GM12892 (cell line): ENCODE results near the gene EMX1. TPM values are rescaled to one million over a fixed set of nuclear protein-coding genes. Genes with fewer than 3 reads are reported as not detected.

Experiments used
- DNase-seq: peaks from one replicate; pipeline ENCODE4 v3.0.0; 2011; ENCODE audit not compliant: insufficient read length
- FAIRE-seq: peaks from 2 replicates; lab custom pipeline; 2011; peaks lifted over from hg19 to GRCh38; lab: Jason Lieb, UNC
- POLR2A ChIP-seq: IDR thresholded peaks from 2 replicates; pipeline ENCODE4 v1.6.1; 2011; ENCODE audit warnings: low read depth, low read length, control low read depth
- POLR2AphosphoS5 ChIP-seq: IDR thresholded peaks from 2 replicates; pipeline ENCODE4 v1.6.1; 2011; ENCODE audit warnings: low read depth, low read length, control low read depth
- TAF1 ChIP-seq: IDR thresholded peaks from 2 replicates; pipeline ENCODE4 v1.6.1; 2011; ENCODE audit warnings: low read depth, mild to moderate bottlenecking, control low read depth, low read length, borderline replicate concordance
- polyA plus RNA-seq: library from polyadenylated mRNA; unstranded; fragments of >200 nt; gene quantifications from one replicate; pipeline ENCODE4 v1.2.1, GENCODE V29; 2012; ENCODE audit warnings: missing spikeins, inconsistent platforms; ENCODE audit not compliant: missing spikeins

The EMX1 gene
- polyA plus RNA-seq, result 0.66 TPM

DNA sequence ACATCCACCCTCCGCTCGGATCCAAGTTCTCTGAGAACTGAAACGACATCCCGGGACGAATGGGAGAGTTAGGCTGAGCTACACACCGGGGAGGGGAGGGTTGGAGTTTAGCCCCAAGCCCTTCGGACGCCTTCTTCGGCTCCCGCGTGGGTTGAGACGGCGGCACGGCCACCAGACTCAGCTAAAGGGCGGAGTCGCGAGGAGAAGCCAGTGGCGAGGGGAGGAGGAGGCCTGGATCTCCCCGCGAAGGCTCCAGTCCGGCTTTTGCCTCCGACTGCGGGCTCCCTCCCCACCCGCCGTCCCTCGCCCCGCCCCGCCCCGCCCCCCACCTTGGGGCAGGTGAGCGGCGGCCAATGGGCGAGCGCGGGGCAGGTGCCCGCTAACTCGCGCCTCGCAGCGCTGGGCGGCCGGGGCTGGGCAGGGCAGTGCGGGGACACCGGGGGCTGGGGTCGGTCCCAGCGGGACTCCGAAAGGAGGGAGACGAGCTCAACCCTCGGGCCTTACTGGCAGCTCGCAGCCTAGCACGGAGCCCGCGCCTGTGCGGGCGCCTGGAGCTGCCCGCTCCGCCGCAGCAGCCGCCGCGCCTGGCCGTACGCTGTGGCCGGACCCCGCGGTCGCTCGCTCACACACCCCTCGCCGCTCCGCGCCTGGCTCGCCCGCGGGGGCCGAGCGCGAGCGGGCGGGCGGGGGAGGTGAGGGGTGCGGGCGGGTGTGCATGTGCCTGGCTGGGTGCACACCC is at the start of gene EMX1:
EMX1 (plus strand) TSS at position 382 of the 739 bp plus-strand sequence; CDS start at position 716, 334 bp downstream.
- DNase-seq (peak; percentile 75), FAIRE-seq (peak; percentile 27)
- TF ChIP-seq TAF1, result no peak
- TF ChIP-seq POLR2AphosphoS5, result no peak
- no peak for TF ChIP-seq POLR2A

- DNase-seq, result no peak
- no peak for FAIRE-seq
- no peak for TF ChIP-seq TAF1
- no peak for TF ChIP-seq POLR2A
- TF ChIP-seq POLR2AphosphoS5, result no peak
Measured at GRCh38 chr2:72871060-72871459, 46.3 kb upstream of the EMX1 start.

DNA sequence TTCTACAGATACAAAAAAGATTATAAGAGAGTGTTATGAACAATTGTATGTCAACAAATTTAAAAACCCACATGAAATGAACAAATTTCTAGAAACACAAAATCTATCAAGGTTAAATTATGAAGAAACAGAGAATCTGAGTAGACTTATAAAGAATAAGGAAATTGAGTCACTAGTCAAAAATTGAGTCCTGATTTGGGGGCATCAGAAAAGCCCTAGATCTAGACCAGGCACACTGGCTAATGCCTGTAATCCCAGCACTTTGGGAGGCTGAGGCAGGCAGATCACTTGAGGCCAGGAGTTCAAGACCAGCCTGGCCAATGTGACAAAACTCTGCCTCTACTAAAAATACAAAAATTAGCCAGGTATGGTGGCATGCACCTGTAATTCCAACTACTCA is 45.4 kb upstream of the EMX1 start:
- FAIRE-seq, result no peak
- no peak for DNase-seq

GRCh38 chr2:72883356-72883962 is 33.9 kb upstream of the EMX1 start:
- DNase-seq, result no peak
- FAIRE-seq, result no peak
- TF ChIP-seq TAF1, result no peak
- TF ChIP-seq POLR2AphosphoS5, result no peak
- no peak for TF ChIP-seq POLR2A

More for the DNA sequence above, 45.4 kb upstream of the EMX1 start:
- TF ChIP-seq POLR2AphosphoS5, result no peak
- no peak for TF ChIP-seq TAF1
- no peak for TF ChIP-seq POLR2A

DNA sequence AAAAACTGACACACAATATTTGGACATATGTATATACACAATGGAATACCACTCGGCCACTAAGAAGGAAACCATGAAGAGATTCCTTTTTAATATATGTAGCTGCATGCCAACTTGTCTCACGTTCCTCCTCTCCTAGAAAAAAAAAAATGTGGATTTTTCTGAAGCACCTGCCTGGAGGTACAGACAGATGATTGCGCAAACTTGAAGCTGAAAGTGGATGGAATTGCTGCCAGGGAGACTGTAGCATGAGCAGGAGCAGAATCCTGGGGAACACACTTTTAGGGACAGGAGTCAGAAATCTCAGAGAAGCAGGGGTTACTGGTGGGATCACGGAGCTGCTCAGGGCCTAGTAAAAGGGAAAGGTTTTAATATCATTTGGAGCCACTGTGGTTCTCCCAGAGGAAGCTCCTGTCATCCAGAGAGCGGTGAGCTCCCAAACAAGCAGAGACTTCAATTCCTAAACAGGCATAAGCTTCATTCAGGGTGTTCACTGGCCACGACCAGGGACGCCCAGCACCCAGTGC is 30.8 kb upstream of the EMX1 start:
- no peak for FAIRE-seq
- no peak for DNase-seq
- TF ChIP-seq POLR2A, result no peak
- no peak for TF ChIP-seq TAF1
- TF ChIP-seq POLR2AphosphoS5, result no peak

- no peak for TF ChIP-seq POLR2A
- TF ChIP-seq TAF1, result no peak
- TF ChIP-seq POLR2AphosphoS5, result no peak
- FAIRE-seq (peak; percentile 96), DNase-seq (peak; percentile 65)
Measured at GRCh38 chr2:72887032-72887739, 30.1 kb upstream of the EMX1 start, which contains the start of gene SPR. TSS of gene SPR (plus strand) at chr2:72887408. CDS start at chr2:72887433, 25 bp downstream.

DNA sequence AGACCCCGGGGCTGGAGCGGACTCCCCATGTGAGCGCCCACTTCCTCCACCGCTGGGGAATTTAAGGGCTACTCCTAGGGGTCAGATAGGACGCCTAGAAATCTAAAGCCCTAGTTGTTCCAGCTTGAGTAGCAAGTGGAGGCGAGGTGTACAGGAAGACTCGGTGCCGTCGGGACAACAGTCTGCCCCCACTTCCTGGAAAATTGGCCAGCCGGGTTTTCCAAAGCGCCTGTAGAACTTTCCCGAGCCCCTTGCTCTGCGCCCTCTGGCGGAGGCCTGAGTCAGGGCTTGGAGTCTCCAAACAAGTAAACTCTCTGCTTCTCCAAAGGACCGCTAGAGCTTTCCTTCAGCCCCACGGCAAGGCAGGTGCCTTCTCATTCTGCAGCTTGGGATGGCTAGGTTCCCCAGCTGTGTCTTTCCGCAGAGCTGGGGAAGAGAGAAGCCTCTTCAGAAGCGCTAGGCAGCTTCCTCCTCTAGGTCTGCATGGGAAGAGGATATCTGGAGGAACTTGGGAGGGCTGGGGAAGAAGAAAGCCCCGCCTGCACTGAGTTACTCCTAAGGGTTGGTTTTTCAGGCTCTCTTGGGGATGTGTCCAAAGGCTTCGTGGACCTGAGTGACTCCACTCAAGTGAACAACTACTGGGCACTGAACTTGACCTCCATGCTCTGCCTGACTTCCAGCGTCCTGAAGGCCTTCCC is 29.4 kb upstream of the EMX1 start:
- no peak for TF ChIP-seq POLR2A
- TF ChIP-seq TAF1, result no peak
- FAIRE-seq (no peak), DNase-seq (peak; percentile 46)

DNA sequence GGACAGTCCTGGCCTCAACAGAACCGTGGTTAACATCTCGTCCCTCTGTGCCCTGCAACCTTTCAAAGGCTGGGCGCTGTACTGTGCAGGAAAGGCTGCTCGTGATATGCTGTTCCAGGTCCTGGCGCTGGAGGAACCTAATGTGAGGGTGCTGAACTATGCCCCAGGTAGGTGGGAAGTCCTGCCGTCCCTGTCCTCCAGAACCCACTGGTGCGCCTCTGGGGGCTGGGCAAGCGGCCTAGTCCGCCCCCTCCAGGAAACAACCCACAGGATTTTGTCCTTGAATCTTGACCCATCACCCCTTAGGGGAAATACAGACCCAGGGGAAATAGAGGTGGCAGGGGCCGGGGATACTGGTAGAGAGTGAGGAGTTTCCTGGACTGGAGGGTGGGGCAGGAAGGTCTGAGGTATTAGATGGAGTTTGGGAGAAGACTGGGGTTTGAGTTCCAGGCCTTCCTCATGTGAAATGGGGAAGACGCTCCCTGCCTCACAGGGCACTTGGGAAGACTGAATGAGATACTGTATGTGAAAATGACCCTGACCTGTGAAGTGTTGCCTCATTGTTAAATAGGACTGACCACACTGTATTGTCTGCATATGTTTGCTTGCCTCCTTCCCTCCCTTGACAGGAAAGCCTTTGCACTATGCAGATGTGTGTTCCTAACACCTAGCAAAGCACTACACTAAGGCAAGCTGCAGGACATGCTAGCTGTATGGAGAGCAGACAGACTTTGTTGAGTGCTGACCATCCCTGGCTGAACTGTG is 28.7 kb upstream of the EMX1 start:
- no peak for DNase-seq
- no peak for FAIRE-seq

GRCh38 chr2:72889991-72890390 is 27.3 kb upstream of the EMX1 start:
- TF ChIP-seq POLR2A (no peak), POLR2AphosphoS5 (no peak), TAF1 (no peak)
- no peak for FAIRE-seq
- no peak for DNase-seq

More for the DNA sequence above, 28.7 kb upstream of the EMX1 start:
- TF ChIP-seq TAF1, result no peak
- TF ChIP-seq POLR2A, result no peak

GRCh38 chr2:72891091-72891818 is 26.1 kb upstream of the EMX1 start:
- no peak for DNase-seq
- FAIRE-seq, result no peak
- TF ChIP-seq TAF1, result no peak
- no peak for TF ChIP-seq POLR2A
- TF ChIP-seq POLR2AphosphoS5, result no peak
